Suprapubic skin (tissue), 3 donors: ENCODE results near the gene ASPRV1.

Experiments
- CTCF ChIP-seq, 2 donors: fragments of 200-600 bp in 1 of 2; fragments of 450-650 bp in 1 of 2; sonication (generic) in 1 of 2; IDR thresholded peaks; one replicate each; pipeline ENCODE4 v1.5.1; 2016 to 2019; ENCODE audit warnings: antibody characterized with exemption in 2 of 2, mild to moderate bottlenecking in 1 of 2, moderate library complexity in 1 of 2
- POLR2A ChIP-seq, 2 donors: fragments of 450-650 bp; IDR thresholded peaks; one replicate each; pipeline ENCODE4 v1.6.1; 2017; ENCODE audit warnings: antibody characterized with exemption in 2 of 2, mild to moderate bottlenecking in 2 of 2, moderate library complexity in 2 of 2

DNA sequence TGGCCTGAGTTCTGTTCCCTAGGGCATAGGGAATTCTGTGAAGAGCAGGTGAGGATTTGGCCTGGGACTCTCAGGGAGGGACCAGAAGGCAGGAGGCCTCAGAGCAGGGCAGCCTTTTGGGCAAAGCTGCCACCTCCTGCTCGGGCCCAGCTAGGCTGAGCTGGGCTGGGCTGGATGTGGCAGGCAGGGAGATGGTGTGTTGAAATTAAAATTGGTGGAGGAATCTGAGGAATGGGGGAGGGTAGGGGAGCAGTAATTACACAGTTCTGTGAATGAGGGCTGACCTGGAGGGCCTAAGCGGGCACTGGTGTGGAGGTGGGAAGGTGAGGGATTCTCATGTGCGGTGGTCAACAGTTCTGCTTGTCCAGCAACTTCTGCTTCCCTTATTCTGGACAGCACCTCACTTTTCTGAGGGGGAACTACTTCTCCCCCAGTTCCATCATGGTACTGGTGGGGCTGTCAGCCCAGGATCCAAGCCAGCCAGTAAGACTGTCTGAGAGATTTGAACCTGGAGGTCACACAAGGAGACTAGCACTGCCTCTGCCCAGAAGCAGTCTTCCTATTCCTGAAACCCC is 22.0 kb upstream of the ASPRV1 start:
- TF ChIP-seq CTCF (IDR thresholded peaks at IDR 0.05) (no peak), POLR2A (IDR thresholded peaks at IDR 0.05) (no peak)
